A673 (cell line): Measurements from ENCODE around the gene ADAM19.

ENCODE experiments used
- CTCF ChIP-seq: fragments of 300-800, 200-600 bp; sonication (generic); conservative IDR thresholded peaks from 2 replicates; pipeline ENCODE4 v1.5.1; 2017; ENCODE audit warnings: low read depth, mild to moderate bottlenecking, antibody characterized with exemption, low read length, moderate library complexity, mixed read lengths
- EZH2 ChIP-seq: fragments of 200-600 bp; sonication (generic); IDR thresholded peaks from 2 replicates; pipeline ENCODE4 v1.6.1; 2017; ENCODE audit warnings: borderline replicate concordance, low read depth, mild to moderate bottlenecking, mixed read lengths, antibody characterized with exemption, low read length; ENCODE audit not compliant: poor library complexity, severe bottlenecking

GRCh38 chr5:157554179-157555036 is 21.2 kb downstream of the ADAM19 start:
- no peak for TF ChIP-seq CTCF
- no peak for TF ChIP-seq EZH2
